Pancreas (tissue), 10 donors: ENCODE measurements around the gene SALL3. TPM values are rescaled to one million over a fixed set of nuclear protein-coding genes. Genes with fewer than 3 reads are reported as not detected.

Experiments
- ATAC-seq, 4 donors: fragments of 200-7000 bp; cut with Tn5 transposase; one replicate each; pipeline versions ENCODE4 v1.8.0 to v1.9.1; 2020; ENCODE audit warnings: mild to moderate bottlenecking in 4 of 4, moderate library complexity in 4 of 4
- DNase-seq, 6 donors: peaks; one replicate each; pipeline ENCODE4 v3.0.0-alpha.2; 2020
- FAIRE-seq: peaks from 2 replicates; lab custom pipeline; 2012; peaks lifted over from hg19 to GRCh38; lab: Jason Lieb, UNC
- H3K27ac ChIP-seq, 4 donors: fragments of 200-600 bp; sonication (generic); 1 replicate in 3 of 4; 2 replicates in 1 of 4; pipeline versions ENCODE4 v1.5.0 to v1.8.0; 2020
- H3K27me3 ChIP-seq, 4 donors: fragments of 200-600 bp; one replicate each; pipeline ENCODE4 v1.8.0; 2021
- H3K36me3 ChIP-seq, 3 donors: fragments of 200-600 bp; sonication (generic) in 1 of 3; one replicate each; pipeline versions ENCODE4 v1.5.0 to v1.8.0; 2020 to 2021
- H3K4me1 ChIP-seq, 3 donors: fragments of 200-600 bp; one replicate each; pipeline ENCODE4 v1.8.0; 2021
- H3K4me3 ChIP-seq, 4 donors: fragments of 200-600 bp; sonication (generic) in 2 of 4; one replicate each; pipeline versions ENCODE4 v1.5.0 to v1.8.0; 2020 to 2021
- H3K9me3 ChIP-seq, 4 donors: fragments of 200-600 bp; one replicate each; pipeline ENCODE4 v1.8.0; 2021
- WGBS, 2 donors: extraction: QIAGEN DNeasy Blood & Tissue Kit; methylation state at CpG; one replicate each; pipeline ENCODE4 v1.1.7; 2013; 5-methylcytosine and 5-hydroxymethylcytosine counted together
- intact Hi-C, 3 donors: fragments of 100-400 bp; cut with DNase I; formaldehyde crosslinking; loops; one replicate each; pipeline versions ENCODE4 v1.11.1 to v1.14.2; 2022
- polyA plus RNA-seq, 2 donors: library from polyadenylated mRNA; stranded (reverse); fragments of 200-250 nt; gene quantifications; one replicate each; pipeline ENCODE4 v1.2.3, GENCODE V29; 2013
- total RNA-seq, 6 donors: library from RNA; stranded (reverse); fragmentation: NEBNext Ultra II Directional in 4 of 6; extraction: Animal tissue kit (Norgen Biotek cat#: 25700) in 4 of 6; gene quantifications; one replicate each; pipeline versions ENCODE4 v1.2.1 to v1.2.4, GENCODE V29; 2021 to 2023
- TF ChIP-seq, protein P1 (sequence below), 4 donors: fragments of 200-600 bp; sonication (generic) in 3 of 4; IDR thresholded peaks; one replicate each; pipeline versions ENCODE4 v1.5.0 to v1.8.0; 2021; ENCODE audit warnings: antibody characterized with exemption in 4 of 4
- donor health status: healthy with polysubstance abuse.
- donor health status: DM: no; HTN: no; CAD: no; lungs with moderate emphysema.
- donor health status: DM: no; HTN: no; CAD: no.
- donor health status: control.
- donor health status: control.
- donor health status: Bipolar disorder and iron deficiency.
- donor health status: DM: yes; HTN: yes; CAD: no.
- donor health status: DM: no; HTN: no; CAD: no.
- donor health status: DM: no; HTN: no; CAD: no.
- donor health status: DM: yes; HTN: yes; CAD: no.

Gene SALL3
- total and polyA plus RNA-seq, 8 donors, result 0.03 TPM; not detected in 7

DNA sequence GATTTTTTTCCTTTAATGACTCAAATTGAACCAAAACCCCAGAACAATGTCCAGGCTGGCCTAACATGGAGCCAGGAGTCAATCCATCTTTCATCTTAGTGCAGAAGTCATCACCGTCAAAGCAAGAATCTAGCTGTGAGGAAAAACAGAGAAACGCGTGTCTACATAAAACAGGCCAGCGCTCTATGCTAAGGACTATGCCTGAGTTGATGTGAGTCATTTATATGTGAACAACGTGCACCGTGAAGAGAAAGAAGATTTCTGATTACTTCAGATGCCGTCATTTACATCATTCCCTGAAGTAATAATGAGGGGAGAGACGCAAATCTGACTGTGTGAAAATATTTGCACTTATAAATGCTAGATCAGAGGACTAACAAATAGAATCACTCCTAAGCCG lies 34.0 kb upstream of the SALL3 start:
- Histone ChIP-seq H3K9me3 (no peaks in the 10 kb centered on the region), H3K4me1 (no peaks in the 10 kb centered on the region), H3K27ac (no peak overlapping the region), H3K27me3 (peaks cover 0 to 13% (median 0%) of the 10 kb centered on the region in 4 donors), H3K4me3 (no peak overlapping the region), H3K36me3 (no peaks in the 10 kb centered on the region)
- DNase-seq (no peak), FAIRE-seq (no peak), ATAC-seq (no peak)
- 59 to 71% methylated on average over 9 of the region's 9 CpGs for WGBS, 2 donors
- intact Hi-C loops, result no loop called here
- TF ChIP-seq, protein P1, sequence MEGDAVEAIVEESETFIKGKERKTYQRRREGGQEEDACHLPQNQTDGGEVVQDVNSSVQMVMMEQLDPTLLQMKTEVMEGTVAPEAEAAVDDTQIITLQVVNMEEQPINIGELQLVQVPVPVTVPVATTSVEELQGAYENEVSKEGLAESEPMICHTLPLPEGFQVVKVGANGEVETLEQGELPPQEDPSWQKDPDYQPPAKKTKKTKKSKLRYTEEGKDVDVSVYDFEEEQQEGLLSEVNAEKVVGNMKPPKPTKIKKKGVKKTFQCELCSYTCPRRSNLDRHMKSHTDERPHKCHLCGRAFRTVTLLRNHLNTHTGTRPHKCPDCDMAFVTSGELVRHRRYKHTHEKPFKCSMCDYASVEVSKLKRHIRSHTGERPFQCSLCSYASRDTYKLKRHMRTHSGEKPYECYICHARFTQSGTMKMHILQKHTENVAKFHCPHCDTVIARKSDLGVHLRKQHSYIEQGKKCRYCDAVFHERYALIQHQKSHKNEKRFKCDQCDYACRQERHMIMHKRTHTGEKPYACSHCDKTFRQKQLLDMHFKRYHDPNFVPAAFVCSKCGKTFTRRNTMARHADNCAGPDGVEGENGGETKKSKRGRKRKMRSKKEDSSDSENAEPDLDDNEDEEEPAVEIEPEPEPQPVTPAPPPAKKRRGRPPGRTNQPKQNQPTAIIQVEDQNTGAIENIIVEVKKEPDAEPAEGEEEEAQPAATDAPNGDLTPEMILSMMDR (IDR thresholded peaks at IDR 0.05), result no peak

- no peak overlapping the region for H3K27ac ChIP-seq
- no peak for ATAC-seq
- no peaks in the 10 kb centered on the region for H3K9me3 ChIP-seq
- no peak for DNase-seq
- no peaks in the 10 kb centered on the region for H3K36me3 ChIP-seq
- TF ChIP-seq, protein P1 (IDR thresholded peaks at IDR 0.05), result no peak
- H3K4me1 ChIP-seq, result no peaks in the 10 kb centered on the region
- no peak overlapping the region for H3K4me3 ChIP-seq
- 62 to 74% methylated on average over 15 of the region's 15 CpGs for WGBS, 2 donors
- FAIRE-seq, result no peak
- intact Hi-C loops, result no loop called here
- H3K27me3 ChIP-seq, result peaks cover 0 to 13% (median 0%) of the 10 kb centered on the region in 4 donors
These were observed 32.3 kb upstream of the SALL3 start for GRCh38 chr18:78947291-78947690.

- TF ChIP-seq, protein P1 (IDR thresholded peaks at IDR 0.05), result no peak
- Histone ChIP-seq H3K9me3 (no peaks in the 10 kb centered on the region), H3K4me1 (no peaks in the 10 kb centered on the region), H3K27me3 (peaks cover 0 to 13% (median 0%) of the 10 kb centered on the region in 4 donors), H3K27ac (no peak overlapping the region), H3K36me3 (no peaks in the 10 kb centered on the region), H3K4me3 (no peak overlapping the region)
- intact Hi-C loops, result no loop called here
- ATAC-seq, result no peak
- DNase-seq, result no peak
- WGBS, 2 donors, result 34 to 46% methylated on average over 12 of the region's 12 CpGs
- FAIRE-seq, result no peak
These were observed 31.4 kb upstream of the SALL3 start for GRCh38 chr18:78948221-78948620.

- TF ChIP-seq, protein P1 (IDR thresholded peaks at IDR 0.05), result no peak
- 68 to 78% methylated on average over 13 of the region's 13 CpGs for WGBS, 2 donors
- ATAC-seq (no peak), FAIRE-seq (no peak), DNase-seq (no peak)
- intact Hi-C loops, result no loop called here
- Histone ChIP-seq H3K27ac (no peak overlapping the region), H3K27me3 (peaks cover 0 to 13% (median 0%) of the 10 kb centered on the region in 4 donors), H3K9me3 (no peaks in the 10 kb centered on the region), H3K4me1 (no peaks in the 10 kb centered on the region), H3K36me3 (no peaks in the 10 kb centered on the region), H3K4me3 (no peak overlapping the region)
These were observed 30.9 kb upstream of the SALL3 start for GRCh38 chr18:78948707-78949106.

GRCh38 chr18:78949216-78949615 lies 30.4 kb upstream of the SALL3 start:
- H3K9me3 ChIP-seq, result no peaks in the 10 kb centered on the region
- WGBS, 2 donors, result 72 to 80% methylated on average over 17 of the region's 17 CpGs
- no peak for ATAC-seq
- no peak for DNase-seq
- no peaks in the 10 kb centered on the region for H3K4me1 ChIP-seq
- H3K27ac ChIP-seq, result no peak overlapping the region
- TF ChIP-seq, protein P1 (IDR thresholded peaks at IDR 0.05), result no peak
- no peak overlapping the region for H3K4me3 ChIP-seq
- intact Hi-C loops, result no loop called here
- no peak for FAIRE-seq
- peaks cover 0 to 13% (median 0%) of the 10 kb centered on the region in 4 donors for H3K27me3 ChIP-seq
- H3K36me3 ChIP-seq, result no peaks in the 10 kb centered on the region
